CD14-positive monocyte (primary cell): ENCODE data around the gene MEIOSIN. TPM values are rescaled to one million over a fixed set of nuclear protein-coding genes. Genes with fewer than 3 reads are reported as not detected.

Experiments
- DNase-seq, 3 donors: peaks; one replicate each; pipeline ENCODE4 v3.0.0-alpha.2; 2011 to 2022
- H2AFZ ChIP-seq: 2 replicates; pipeline ENCODE4 v1.6.0; 2012; ENCODE audit warnings: mild to moderate bottlenecking, low read depth, low read length, inconsistent platforms; ENCODE audit not compliant: insufficient read depth, poor library complexity, severe bottlenecking
- H3K27ac ChIP-seq, 2 donors: 1 replicate in 1 of 2; 2 replicates in 1 of 2; pipeline ENCODE4 v1.5.1; 2012 to 2013; ENCODE audit warnings: low read length in 2 of 2, control low read depth in 1 of 2, inconsistent platforms in 1 of 2, low read depth in 1 of 2, mild to moderate bottlenecking in 1 of 2
- H3K27me3 ChIP-seq, 2 donors: one replicate each; pipeline versions ENCODE4 v1.6.0 to v1.6.1; 2011 to 2013; ENCODE audit warnings: low read length in 2 of 2; ENCODE audit not compliant: control insufficient read depth in 2 of 2, insufficient read depth in 2 of 2
- H3K36me3 ChIP-seq, 2 donors: replicated peaks in 1 of 2; 1 replicate in 1 of 2; 2 replicates in 1 of 2; pipeline versions ENCODE4 v1.5.1 to v1.6.1; 2012 to 2013; ENCODE audit warnings: low read length in 2 of 2, control low read depth in 1 of 2, inconsistent platforms in 1 of 2, mild to moderate bottlenecking in 1 of 2; ENCODE audit not compliant: insufficient read depth in 2 of 2, control insufficient read depth in 1 of 2
- H3K4me1 ChIP-seq, 2 donors: 1 replicate in 1 of 2; 2 replicates in 1 of 2; pipeline versions ENCODE4 v1.5.1 to v1.6.1; 2012 to 2013; ENCODE audit warnings: low read length in 2 of 2, control low read depth in 1 of 2, inconsistent platforms in 1 of 2, mild to moderate bottlenecking in 1 of 2, moderate library complexity in 1 of 2; ENCODE audit not compliant: insufficient read depth in 2 of 2, control insufficient read depth in 1 of 2
- H3K4me2 ChIP-seq: replicated peaks from 2 replicates; pipeline ENCODE3; 2012; ENCODE audit warnings: low read length, moderate library complexity, mild to moderate bottlenecking; ENCODE audit not compliant: poor library complexity, severe bottlenecking; ENCODE audit errors: extremely low read depth
- H3K4me3 ChIP-seq, 3 experiments: fragments of 200-600 bp in 1 of 3; sonication (generic) in 1 of 3; replicated peaks in 1 of 3; 1 replicate in 2 of 3; 2 replicates in 1 of 3; pipeline ENCODE4 v1.5.1; 2011 to 2013; ENCODE audit warnings: low read length in 3 of 3, mild to moderate bottlenecking in 3 of 3, control low read depth in 2 of 3, low read depth in 2 of 3, inconsistent platforms in 1 of 3, moderate library complexity in 1 of 3
- H3K79me2 ChIP-seq: 2 replicates; pipeline ENCODE4 v1.6.0; 2012; ENCODE audit warnings: mild to moderate bottlenecking, control low read depth, inconsistent platforms, low read length, moderate library complexity; ENCODE audit not compliant: insufficient read depth
- H3K9ac ChIP-seq: 2 replicates; pipeline ENCODE4 v1.6.0; 2017; ENCODE audit warnings: low read length, mild to moderate bottlenecking; ENCODE audit not compliant: insufficient read depth, poor library complexity, severe bottlenecking
- H3K9me3 ChIP-seq, 2 donors: replicated peaks in 1 of 2; 1 replicate in 1 of 2; 2 replicates in 1 of 2; pipeline versions ENCODE4 v1.5.1 to v1.6.1; 2012 to 2013; ENCODE audit warnings: low read length in 2 of 2, control low read depth in 1 of 2; ENCODE audit not compliant: control insufficient read depth in 1 of 2, insufficient read depth in 1 of 2
- H4K20me1 ChIP-seq: 2 replicates; pipeline ENCODE4 v1.6.0; 2012; ENCODE audit warnings: mild to moderate bottlenecking, low read length, control low read depth, moderate library complexity; ENCODE audit not compliant: insufficient read depth
- H3K27ac Mint-ChIP-seq, 7 donors: one replicate each; pipeline ENCODE4 v1.8.0; 2020; ENCODE audit warnings: mild to moderate bottlenecking in 7 of 7, mixed read lengths in 7 of 7, moderate library complexity in 6 of 7, inconsistent platforms in 2 of 7
- H3K27me3 Mint-ChIP-seq, 3 donors: one replicate each; pipeline ENCODE4 v1.8.0; 2021 to 2022; ENCODE audit warnings: low read depth in 3 of 3, mild to moderate bottlenecking in 3 of 3, mixed read lengths in 3 of 3, moderate library complexity in 3 of 3, inconsistent platforms in 1 of 3
- H3K36me3 Mint-ChIP-seq, 2 donors: one replicate each; pipeline ENCODE4 v1.8.0; 2020; ENCODE audit warnings: mixed read lengths in 2 of 2, inconsistent platforms in 1 of 2, mild to moderate bottlenecking in 1 of 2
- H3K4me1 Mint-ChIP-seq: one replicate; pipeline ENCODE4 v1.8.0; 2020; ENCODE audit warnings: mild to moderate bottlenecking, mixed read lengths
- H3K4me3 Mint-ChIP-seq, 2 donors: one replicate each; pipeline ENCODE4 v1.8.0; 2020; ENCODE audit warnings: mild to moderate bottlenecking in 2 of 2, mixed read lengths in 2 of 2, moderate library complexity in 1 of 2
- H3K9me3 Mint-ChIP-seq, 7 donors: one replicate each; pipeline ENCODE4 v1.8.0; 2020 to 2022; ENCODE audit warnings: mixed read lengths in 7 of 7, mild to moderate bottlenecking in 6 of 7, moderate library complexity in 6 of 7, inconsistent platforms in 2 of 7
- CTCF ChIP-seq: fragments of 200-600 bp; IDR thresholded peaks from one replicate; pipeline ENCODE4 v1.8.0; 2022; ENCODE audit warnings: antibody characterized with exemption, mild to moderate bottlenecking
- WGBS: methylation state at CpG from one replicate; pipeline ENCODE4 v1.1.5; 2013; ENCODE audit warnings: missing lambda C conversion rate; ENCODE audit not compliant: insufficient coverage; 5-methylcytosine and 5-hydroxymethylcytosine counted together
- intact Hi-C, 2 donors: fragments of 100-400 bp; cut with micrococcal nuclease; formaldehyde crosslinking; loops; one replicate each; pipeline versions ENCODE4 v1.15.0 to v1.15.1; 2023
- polyA plus RNA-seq, 3 donors: library from polyadenylated mRNA; depleted of rRNA in 1 of 3; unstranded in 2 of 3; stranded (reverse) in 1 of 3; fragments of 300-500 nt in 2 of 3; fragments of >200 nt in 1 of 3; fragmentation: Illumina TruSeq in 2 of 3; gene quantifications; 1 replicate in 2 of 3; 2 replicates in 1 of 3; pipeline ENCODE4 v1.2.3, GENCODE V29; 2012 to 2021

The MEIOSIN gene
- polyA plus RNA-seq, 3 donors = not detected

- Histone ChIP-seq H3K4me2 (no peak overlapping the region), H3K36me3 (no peaks in the 10 kb centered on the region), H3K9me3 (peaks cover 6 to 13% of the 10 kb centered on the region in 2 donors), H4K20me1 (peaks cover 57% of the 10 kb centered on the region), H2AFZ (no peak overlapping the region), H3K79me2 (no peaks in the 10 kb centered on the region), H3K4me1 (peaks cover 27 to 35% of the 10 kb centered on the region in 2 donors), H3K9ac (no peak overlapping the region), H3K27me3 (peaks cover 59 to 85% of the 10 kb centered on the region in 2 donors), H3K4me3 (no peak overlapping the region), H3K27ac (no peak overlapping the region)
- TF ChIP-seq CTCF = no peak
- H3K9me3 Mint-ChIP-seq = peaks cover 0 to 29% (median 18%) of the 10 kb centered on the region in 7 donors
- H3K4me3 Mint-ChIP-seq = peak overlapping the region in 1 of 2 donors; percentile 81
- H3K27ac Mint-ChIP-seq = peak overlapping the region in 1 of 7 donors; percentile 10
- intact Hi-C loops = no loop called here
- no peak for DNase-seq
- H3K27me3 Mint-ChIP-seq = peaks cover 74 to 99% (median 78%) of the 10 kb centered on the region in 3 donors
- 42% methylated on average over 11 of the region's 14 CpGs for WGBS
- peaks cover 22% of the 10 kb centered on the region for H3K4me1 Mint-ChIP-seq
- peaks cover 9 to 10% of the 10 kb centered on the region in 2 donors for H3K36me3 Mint-ChIP-seq
Measured at GRCh38 chr19:45772130-45772840, 39.0 kb downstream of the MEIOSIN start.

GRCh38 chr19:45772912-45773311, 39.7 kb downstream of the MEIOSIN start:
- TF ChIP-seq CTCF = no peak
- Histone ChIP-seq H3K36me3 (no peaks in the 10 kb centered on the region), H3K4me2 (no peak overlapping the region), H3K4me3 (no peak overlapping the region), H3K4me1 (peaks cover 24 to 31% of the 10 kb centered on the region in 2 donors), H4K20me1 (peaks cover 60% of the 10 kb centered on the region), H2AFZ (no peak overlapping the region), H3K9me3 (peaks cover 6 to 13% of the 10 kb centered on the region in 2 donors), H3K27me3 (peaks cover 54 to 85% of the 10 kb centered on the region in 2 donors), H3K27ac (no peak overlapping the region), H3K9ac (no peak overlapping the region), H3K79me2 (no peaks in the 10 kb centered on the region)
- whole genome bisulfite sequencing = 83% methylated on average over 1 of the region's 3 CpGs
- peaks cover 0 to 31% (median 18%) of the 10 kb centered on the region in 7 donors for H3K9me3 Mint-ChIP-seq
- H3K4me3 Mint-ChIP-seq = peak overlapping the region in 1 of 2 donors; percentile 81
- peaks cover 22% of the 10 kb centered on the region for H3K4me1 Mint-ChIP-seq
- H3K27ac Mint-ChIP-seq = no peak overlapping the region
- peaks cover 10 to 12% of the 10 kb centered on the region in 2 donors for H3K36me3 Mint-ChIP-seq
- H3K27me3 Mint-ChIP-seq = peaks cover 75 to 99% (median 79%) of the 10 kb centered on the region in 3 donors
- intact Hi-C loops = no loop called here
- no peak for DNase-seq
